Activated B cell treated with CpG ODN at 0.5 μM for 24 hours (primary cell): ENCODE measurements around the gene CCL25. TPM values are rescaled to one million over a fixed set of nuclear protein-coding genes. Genes with fewer than 3 reads are reported as not detected.

Experiments used
- ATAC-seq: fragments of 200-7000 bp; cut with Tn5 transposase; one replicate; pipeline ENCODE4 v1.10.0; 2021; ENCODE audit warnings: low read depth, mild to moderate bottlenecking, moderate library complexity
- CTCF ChIA-PET: fragments of 350-600 bp; sonication (Branson Sonifier 250); formaldehyde crosslinking; loops from one replicate; lab custom pipeline; 2021; ENCODE audit warnings: antibody characterized with exemption; lab: Charles Lee
- POLR2A ChIA-PET: fragments of 350-600 bp; sonication (Branson Sonifier 250); formaldehyde crosslinking; loops from one replicate; lab custom pipeline; 2021; ENCODE audit warnings: antibody characterized with exemption; lab: Charles Lee
- DNase-seq: peaks from one replicate; pipeline ENCODE4 v3.0.0; 2022
- H3K27ac Mint-ChIP-seq: one replicate; pipeline ENCODE4 v1.8.0; 2020; ENCODE audit warnings: mixed read lengths
- H3K27me3 Mint-ChIP-seq: one replicate; pipeline ENCODE4 v1.8.0; 2021; ENCODE audit warnings: mixed read lengths
- H3K36me3 Mint-ChIP-seq: one replicate; pipeline ENCODE4 v1.8.0; 2021; ENCODE audit warnings: low read depth, mixed read lengths
- H3K4me1 Mint-ChIP-seq: one replicate; pipeline ENCODE4 v1.8.0; 2021; ENCODE audit warnings: mixed read lengths
- H3K4me3 Mint-ChIP-seq: one replicate; pipeline ENCODE4 v1.8.0; 2020; ENCODE audit warnings: mild to moderate bottlenecking, mixed read lengths
- H3K9me3 Mint-ChIP-seq: one replicate; pipeline ENCODE4 v1.8.0; 2020; ENCODE audit warnings: mixed read lengths
- CTCF ChIP-seq: fragments of 200-600 bp; IDR thresholded peaks from one replicate; pipeline ENCODE4 v1.8.0; 2022; ENCODE audit warnings: antibody characterized with exemption, mild to moderate bottlenecking
- intact Hi-C: fragments of 100-400 bp; cut with micrococcal nuclease; formaldehyde crosslinking; loops from one replicate; pipeline ENCODE4 v1.15.1; 2024
- total RNA-seq: library from RNA; stranded (reverse); gene quantifications from 2 replicates; pipeline ENCODE4 v1.2.3, GENCODE V29; 2022

The CCL25 gene
- total RNA-seq, 1 donor from 2014 or later, result not detected

DNA sequence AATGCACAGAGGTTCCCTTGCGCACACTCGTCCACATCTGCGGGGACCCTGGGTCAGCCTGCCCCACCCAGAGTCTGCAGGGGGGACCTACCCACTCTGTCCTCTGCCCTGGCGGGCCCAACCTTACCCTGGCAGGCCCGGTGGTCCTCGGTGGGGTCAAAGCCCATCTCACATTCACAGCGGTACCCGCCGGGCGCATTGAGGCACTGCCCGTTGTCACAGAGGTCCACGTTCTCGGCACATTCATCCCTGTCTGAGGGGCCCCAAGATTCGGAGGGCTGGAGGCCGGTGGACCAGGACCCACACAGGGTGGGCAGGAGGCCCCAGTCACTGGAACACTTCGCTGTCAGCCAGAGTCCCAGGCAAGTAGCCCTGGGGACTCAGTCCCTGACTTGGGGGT is 58.4 kb downstream of the CCL25 start:
- ChIA-PET POLR2A (no interaction called here), CTCF (no interaction called here)
- TF ChIP-seq CTCF, result no peak
- H3K9me3 Mint-ChIP-seq, result no peaks in the 10 kb centered on the region
- H3K36me3 Mint-ChIP-seq, result no peaks in the 10 kb centered on the region
- H3K27ac Mint-ChIP-seq, result no peak overlapping the region
- no peaks in the 10 kb centered on the region for H3K4me1 Mint-ChIP-seq
- DNase-seq, result no peak
- intact Hi-C loops, result no loop called here
- ATAC-seq, result no peak
- no peak overlapping the region for H3K4me3 Mint-ChIP-seq
- peaks cover 7% of the 10 kb centered on the region for H3K27me3 Mint-ChIP-seq

GRCh38 chr19:8111376-8111775 is 58.8 kb downstream of the CCL25 start:
- no peaks in the 10 kb centered on the region for H3K9me3 Mint-ChIP-seq
- no peak overlapping the region for H3K27ac Mint-ChIP-seq
- no peak for TF ChIP-seq CTCF
- ATAC-seq (no peak), DNase-seq (no peak)
- no peak overlapping the region for H3K4me3 Mint-ChIP-seq
- no peaks in the 10 kb centered on the region for H3K4me1 Mint-ChIP-seq
- POLR2A ChIA-PET, result no interaction called here
- H3K27me3 Mint-ChIP-seq, result peaks cover 7% of the 10 kb centered on the region
- H3K36me3 Mint-ChIP-seq, result no peaks in the 10 kb centered on the region
- CTCF ChIA-PET, result no interaction called here
- intact Hi-C loops, result no loop called here

Other genes starting within 250 kb of the CCL25 start
- gene EVI5L, start 222.5 kb upstream of the CCL25 start, total RNA-seq, result 9.2 and 12.8 TPM in 2 replicates
- not detected in 2 replicates for gene PRR36, start 178.4 kb upstream of the CCL25 start, total RNA-seq
- not detected in 2 replicates for gene LRRC8E, start 164.2 kb upstream of the CCL25 start, total RNA-seq
- 46.3 and 52.8 TPM in 2 replicates for gene MAP2K7, start 148.9 kb upstream of the CCL25 start, total RNA-seq
- not detected in 2 replicates for gene TGFBR3L, start 137.9 kb upstream of the CCL25 start, total RNA-seq
- 14.4 and 15.3 TPM in 2 replicates for gene SNAPC2, start 132.4 kb upstream of the CCL25 start, total RNA-seq
- not detected in 2 replicates for gene CTXN1, start 126.6 kb upstream of the CCL25 start, total RNA-seq
- gene TIMM44, start 109.1 kb upstream of the CCL25 start, total RNA-seq, result 78.4 and 92.5 TPM in 2 replicates
- gene ELAVL1, start 47.1 kb upstream of the CCL25 start, total RNA-seq, result 83.5 and 87.1 TPM in 2 replicates
- not detected in 2 replicates for gene FBN3, start 96.8 kb downstream of the CCL25 start, total RNA-seq
- 112 and 114 TPM in 2 replicates for gene CERS4, start 156.6 kb downstream of the CCL25 start, total RNA-seq